ENCODE results near the gene CHCHD3. TPM values are rescaled to one million over a fixed set of nuclear protein-coding genes. Genes with fewer than 3 reads are reported as not detected.

Gene CHCHD3
- total RNA-seq, 2 experiments from 2014 or later, result 62.0 to 65.0 TPM

- DNase-seq, result no peak
- Mint-ChIP-seq H3K27me3 (ENCODE audit: low read depth) (no peaks in the 10 kb centered on the region), H3K9me3 (peaks cover 1% of the 10 kb centered on the region), H3K4me3 (no peak overlapping the region), H3K27ac (no peak overlapping the region), H3K36me3 (ENCODE audit: low read depth) (peaks cover 10% of the 10 kb centered on the region), H3K4me1 (ENCODE audit: low read depth) (peaks cover 18% of the 10 kb centered on the region)
- CTCF ChIA-PET, result no interaction called here
- intact Hi-C loops (cut with micrococcal nuclease), result no loop called here
Observed at GRCh38 chr7:133029463-133029862, 52.4 kb downstream of the CHCHD3 start.

- H3K4me3 Mint-ChIP-seq, result no peak overlapping the region
- H3K9me3 Mint-ChIP-seq, result peaks cover 1% of the 10 kb centered on the region
- peaks cover 17% of the 10 kb centered on the region for H3K4me1 Mint-ChIP-seq (ENCODE audit: low read depth)
- DNase-seq, result no peak
- H3K27me3 Mint-ChIP-seq (ENCODE audit: low read depth), result no peaks in the 10 kb centered on the region
- intact Hi-C loops (cut with micrococcal nuclease), result no loop called here
- no peak overlapping the region for H3K27ac Mint-ChIP-seq
- CTCF ChIA-PET, result no interaction called here
- H3K36me3 Mint-ChIP-seq (ENCODE audit: low read depth), result peaks cover 15% of the 10 kb centered on the region
Observed at GRCh38 chr7:133027397-133027796, 54.5 kb downstream of the CHCHD3 start.

GRCh38 chr7:133026210-133026859, 55.6 kb downstream of the CHCHD3 start:
- intact Hi-C loops (cut with micrococcal nuclease), result no loop called here
- no peak overlapping the region for H3K4me3 Mint-ChIP-seq
- DNase-seq, result no peak
- H3K4me1 Mint-ChIP-seq (ENCODE audit: low read depth), result peaks cover 15% of the 10 kb centered on the region
- H3K27ac Mint-ChIP-seq, result no peak overlapping the region
- CTCF ChIA-PET, result no interaction called here
- peaks cover 17% of the 10 kb centered on the region for H3K36me3 Mint-ChIP-seq (ENCODE audit: low read depth)
- H3K9me3 Mint-ChIP-seq, result peaks cover 1% of the 10 kb centered on the region
- H3K27me3 Mint-ChIP-seq (ENCODE audit: low read depth), result no peaks in the 10 kb centered on the region

- Mint-ChIP-seq H3K4me1 (ENCODE audit: low read depth) (peaks cover 8% of the 10 kb centered on the region), H3K9me3 (peaks cover 1% of the 10 kb centered on the region), H3K4me3 (no peak overlapping the region), H3K27ac (no peak overlapping the region), H3K27me3 (ENCODE audit: low read depth) (no peaks in the 10 kb centered on the region), H3K36me3 (ENCODE audit: low read depth) (peaks cover 24% of the 10 kb centered on the region)
- CTCF ChIA-PET, result no interaction called here
- DNase-seq, result no peak
- intact Hi-C loops (cut with micrococcal nuclease), result no loop called here
Observed at GRCh38 chr7:133025056-133025455, 56.8 kb downstream of the CHCHD3 start.

DNA sequence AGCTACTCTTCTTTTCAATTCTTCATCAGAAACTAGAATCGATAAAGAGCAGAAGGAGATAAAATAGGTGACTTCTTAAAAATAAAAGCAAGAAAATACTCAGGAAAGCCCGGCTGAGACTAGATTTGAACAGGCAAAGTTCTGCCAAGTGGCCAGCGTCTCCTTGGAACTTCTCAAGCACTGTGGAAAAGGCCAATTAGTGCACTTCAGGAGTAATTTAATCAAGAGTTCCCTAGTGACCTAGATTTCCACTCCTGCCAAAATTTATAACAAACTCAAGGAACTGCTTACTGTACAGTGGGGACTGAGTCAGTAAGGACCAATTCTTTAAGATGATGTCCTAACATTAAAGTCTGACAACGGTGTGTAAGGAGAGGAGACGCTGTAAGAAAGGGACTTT, 57.3 kb downstream of the CHCHD3 start:
- Mint-ChIP-seq H3K4me3 (no peak overlapping the region), H3K36me3 (ENCODE audit: low read depth) (peaks cover 24% of the 10 kb centered on the region), H3K27ac (no peak overlapping the region), H3K9me3 (peaks cover 1% of the 10 kb centered on the region), H3K4me1 (ENCODE audit: low read depth) (peaks cover 3% of the 10 kb centered on the region), H3K27me3 (ENCODE audit: low read depth) (no peaks in the 10 kb centered on the region)
- intact Hi-C loops (cut with micrococcal nuclease), result no loop called here
- no peak for DNase-seq
- CTCF ChIA-PET, result no interaction called here

DNA sequence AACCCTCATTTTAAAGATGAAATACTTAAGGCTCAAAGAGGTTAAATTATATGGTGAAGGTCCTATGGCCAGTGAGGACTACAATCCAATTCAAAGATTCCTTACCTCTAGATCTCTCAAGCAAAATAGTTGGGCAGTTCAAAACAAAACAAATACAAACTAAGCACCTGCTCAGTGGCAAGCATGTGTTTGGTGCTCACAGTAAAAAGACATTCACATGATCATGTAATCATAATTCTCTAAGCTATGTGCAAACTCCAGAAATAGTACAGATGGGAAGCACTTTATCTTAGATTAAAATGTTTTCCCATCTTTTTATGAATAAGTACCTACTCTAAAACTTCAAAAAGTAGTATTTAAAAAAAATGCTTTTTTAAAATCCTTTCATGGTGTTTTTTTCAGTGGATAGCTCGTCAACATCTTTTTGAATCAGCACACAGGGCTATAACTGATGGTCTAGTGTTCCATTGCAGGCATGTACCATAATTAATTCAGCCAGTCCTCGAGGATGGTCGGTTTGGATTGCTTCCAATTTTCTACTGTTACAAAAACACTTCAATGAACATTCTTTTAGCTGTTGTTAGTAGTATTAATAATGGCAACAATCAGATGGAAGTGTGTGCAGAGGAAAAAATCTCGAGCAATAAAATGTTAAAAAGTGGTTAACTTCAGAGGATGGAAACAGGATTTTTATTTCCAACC, 58.4 kb downstream of the CHCHD3 start:
- peaks cover 25% of the 10 kb centered on the region for H3K36me3 Mint-ChIP-seq (ENCODE audit: low read depth)
- no peak for DNase-seq
- no peak overlapping the region for H3K27ac Mint-ChIP-seq
- H3K4me1 Mint-ChIP-seq (ENCODE audit: low read depth), result no peaks in the 10 kb centered on the region
- intact Hi-C loops (cut with micrococcal nuclease), result no loop called here
- no peaks in the 10 kb centered on the region for H3K27me3 Mint-ChIP-seq (ENCODE audit: low read depth)
- CTCF ChIA-PET, result no interaction called here
- H3K4me3 Mint-ChIP-seq, result no peak overlapping the region
- peaks cover 1% of the 10 kb centered on the region for H3K9me3 Mint-ChIP-seq

GRCh38 chr7:133022661-133023060, 59.2 kb downstream of the CHCHD3 start:
- H3K4me3 Mint-ChIP-seq, result no peak overlapping the region
- no peak for DNase-seq
- no peak overlapping the region for H3K27ac Mint-ChIP-seq
- CTCF ChIA-PET, result no interaction called here
- peaks cover 23% of the 10 kb centered on the region for H3K36me3 Mint-ChIP-seq (ENCODE audit: low read depth)
- H3K9me3 Mint-ChIP-seq, result peaks cover 1% of the 10 kb centered on the region
- no peaks in the 10 kb centered on the region for H3K4me1 Mint-ChIP-seq (ENCODE audit: low read depth)
- intact Hi-C loops (cut with micrococcal nuclease), result no loop called here
- no peaks in the 10 kb centered on the region for H3K27me3 Mint-ChIP-seq (ENCODE audit: low read depth)

DNA sequence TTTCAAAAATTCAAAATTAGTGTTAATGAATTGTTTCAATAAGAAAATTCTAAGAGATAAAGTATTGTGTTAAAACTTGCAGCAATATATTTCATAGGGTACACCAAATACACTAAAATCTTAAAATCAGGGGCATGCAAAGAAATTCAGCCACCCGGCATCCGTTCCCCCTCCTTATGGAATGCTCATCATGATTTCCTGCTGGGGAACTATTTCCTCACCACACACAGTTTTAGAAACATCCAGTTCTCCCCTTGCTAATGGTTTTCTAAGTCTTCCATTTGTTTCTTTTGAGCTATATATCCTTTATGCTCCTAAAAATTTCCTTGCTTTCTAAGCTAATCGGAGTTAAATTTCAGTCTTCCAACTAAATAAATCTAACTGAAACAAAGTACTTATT, 60.7 kb downstream of the CHCHD3 start:
- CTCF ChIA-PET, result no interaction called here
- H3K27ac Mint-ChIP-seq, result no peak overlapping the region
- no peaks in the 10 kb centered on the region for H3K27me3 Mint-ChIP-seq (ENCODE audit: low read depth)
- no peaks in the 10 kb centered on the region for H3K4me1 Mint-ChIP-seq (ENCODE audit: low read depth)
- no peaks in the 10 kb centered on the region for H3K9me3 Mint-ChIP-seq
- no peak overlapping the region for H3K4me3 Mint-ChIP-seq
- DNase-seq, result no peak
- intact Hi-C loops (cut with micrococcal nuclease), result no loop called here
- H3K36me3 Mint-ChIP-seq (ENCODE audit: low read depth), result peaks cover 24% of the 10 kb centered on the region

GRCh38 chr7:133020496-133020895, 61.4 kb downstream of the CHCHD3 start:
- peaks cover 2% of the 10 kb centered on the region for H3K9me3 Mint-ChIP-seq
- no peak overlapping the region for H3K27ac Mint-ChIP-seq
- CTCF ChIA-PET, result interaction anchor here (0.7 kb wide), 1 partner anchor 91 kb away, joined by 3 read pairs; no protein-coding TSS in a partner anchor
- H3K4me3 Mint-ChIP-seq, result no peak overlapping the region
- no peak for DNase-seq
- intact Hi-C loops (cut with micrococcal nuclease), result no loop called here
- H3K36me3 Mint-ChIP-seq (ENCODE audit: low read depth), result peaks cover 27% of the 10 kb centered on the region
- no peaks in the 10 kb centered on the region for H3K27me3 Mint-ChIP-seq (ENCODE audit: low read depth)
- H3K4me1 Mint-ChIP-seq (ENCODE audit: low read depth), result no peaks in the 10 kb centered on the region

DNA sequence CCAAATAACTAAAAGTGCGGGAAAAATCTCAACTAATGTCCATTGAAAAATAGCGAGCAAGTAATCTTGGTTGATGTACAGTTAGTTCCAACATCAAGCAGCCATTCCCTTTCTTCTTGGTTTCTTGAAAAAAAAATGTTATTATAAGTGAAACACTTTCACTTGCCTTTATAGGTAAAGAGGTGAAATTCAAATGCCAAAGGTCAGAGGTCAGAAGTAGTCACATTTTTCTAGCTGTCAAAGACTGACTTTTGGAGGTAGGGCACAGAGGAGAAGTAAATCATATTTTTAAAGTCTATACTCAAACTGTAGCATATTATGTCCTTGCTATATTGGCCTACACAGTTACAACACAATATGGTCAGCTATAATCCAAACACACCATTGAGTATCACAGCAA, 62.3 kb downstream of the CHCHD3 start:
- H3K9me3 Mint-ChIP-seq, result peaks cover 2% of the 10 kb centered on the region
- CTCF ChIA-PET, result interaction anchor here (0.6 kb wide), 1 partner anchor 365 kb away, joined by 3 read pairs; no protein-coding TSS in a partner anchor
- intact Hi-C loops (cut with micrococcal nuclease), result no loop called here
- H3K4me3 Mint-ChIP-seq, result no peak overlapping the region
- H3K4me1 Mint-ChIP-seq (ENCODE audit: low read depth), result peaks cover 2% of the 10 kb centered on the region
- H3K36me3 Mint-ChIP-seq (ENCODE audit: low read depth), result peaks cover 33% of the 10 kb centered on the region
- H3K27ac Mint-ChIP-seq, result no peak overlapping the region
- H3K27me3 Mint-ChIP-seq (ENCODE audit: low read depth), result no peaks in the 10 kb centered on the region
- DNase-seq, result no peak

DNA sequence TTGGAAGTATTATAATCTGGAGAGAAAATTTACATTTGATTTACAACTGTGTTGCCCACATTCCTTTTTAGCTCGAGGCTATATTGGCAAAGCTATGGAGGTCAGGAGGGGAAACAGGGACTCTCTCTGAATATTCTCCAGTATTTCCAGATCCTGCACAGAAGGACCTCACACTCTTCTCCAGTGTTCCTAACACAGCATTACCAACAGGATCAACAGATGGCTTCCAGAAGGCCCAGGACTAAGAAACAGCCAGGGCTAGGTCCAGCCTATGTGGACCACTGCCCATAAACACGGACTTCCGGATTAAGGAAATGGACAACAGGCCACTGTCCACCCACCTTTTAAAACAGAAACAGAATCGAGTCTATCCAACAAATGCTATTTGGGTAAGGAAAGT, 65.3 kb downstream of the CHCHD3 start:
- Mint-ChIP-seq H3K4me1 (ENCODE audit: low read depth) (peaks cover 3% of the 10 kb centered on the region), H3K36me3 (ENCODE audit: low read depth) (peaks cover 27% of the 10 kb centered on the region), H3K4me3 (no peak overlapping the region), H3K27me3 (ENCODE audit: low read depth) (no peaks in the 10 kb centered on the region), H3K9me3 (peaks cover 2% of the 10 kb centered on the region), H3K27ac (no peak overlapping the region)
- CTCF ChIA-PET, result no interaction called here
- DNase-seq, result no peak
- intact Hi-C loops (cut with micrococcal nuclease), result no loop called here

- no peak for DNase-seq
- peaks cover 31% of the 10 kb centered on the region for H3K36me3 Mint-ChIP-seq (ENCODE audit: low read depth)
- H3K4me3 Mint-ChIP-seq, result no peak overlapping the region
- no peaks in the 10 kb centered on the region for H3K27me3 Mint-ChIP-seq (ENCODE audit: low read depth)
- CTCF ChIA-PET, result no interaction called here
- H3K4me1 Mint-ChIP-seq (ENCODE audit: low read depth), result peaks cover 3% of the 10 kb centered on the region
- intact Hi-C loops (cut with micrococcal nuclease), result no loop called here
- H3K9me3 Mint-ChIP-seq, result peaks cover 2% of the 10 kb centered on the region
- H3K27ac Mint-ChIP-seq, result no peak overlapping the region
Observed at GRCh38 chr7:133015888-133016287, 66.0 kb downstream of the CHCHD3 start.

DNA sequence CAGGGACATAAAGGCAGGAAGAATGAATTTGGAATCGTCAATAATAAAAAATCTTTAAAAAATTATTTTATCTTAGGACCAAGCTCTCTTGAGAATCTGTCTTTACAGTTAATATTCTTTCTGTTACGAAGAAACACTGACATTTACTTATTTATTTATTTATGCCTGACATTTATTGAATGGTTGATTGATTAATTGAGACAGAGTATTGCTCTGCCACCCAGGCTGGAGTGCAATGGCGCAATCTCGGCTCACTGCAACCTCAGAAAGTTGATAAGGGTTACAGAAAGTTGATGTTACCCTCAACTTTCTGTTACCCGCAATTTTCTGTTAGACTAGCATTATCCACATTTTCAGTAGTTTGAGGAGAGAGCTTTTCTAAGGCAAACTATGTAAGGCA, 70.1 kb downstream of the CHCHD3 start:
- Mint-ChIP-seq H3K36me3 (ENCODE audit: low read depth) (peaks cover 43% of the 10 kb centered on the region), H3K9me3 (peaks cover 13% of the 10 kb centered on the region), H3K4me3 (no peak overlapping the region), H3K27ac (no peak overlapping the region), H3K4me1 (ENCODE audit: low read depth) (peaks cover 12% of the 10 kb centered on the region), H3K27me3 (ENCODE audit: low read depth) (no peaks in the 10 kb centered on the region)
- no peak for DNase-seq
- intact Hi-C loops (cut with micrococcal nuclease), result no loop called here
- CTCF ChIA-PET, result no interaction called here

Data from activated naive CD4-positive, alpha-beta T cell treated with anti-CD3 and anti-CD28 coated beads for 36 hours (primary cell).